Hepatocyte (in vitro differentiated cells): ENCODE data around the gene ZP1.

Experiments used
- CTCF ChIP-seq: fragments of 200-600 bp; sonication (generic); IDR thresholded peaks from 2 replicates; pipeline ENCODE4 v1.5.1; 2016; ENCODE audit warnings: antibody characterized with exemption, mild to moderate bottlenecking; ENCODE audit not compliant: poor library complexity
- EZH2 ChIP-seq: fragments of 200-600 bp; sonication (generic); IDR thresholded peaks from 2 replicates; pipeline ENCODE4 v1.6.1; 2016; ENCODE audit warnings: antibody characterized with exemption, mild to moderate bottlenecking, borderline replicate concordance
- EZH2phosphoT487 ChIP-seq: fragments of 200-600 bp; sonication (generic); IDR thresholded peaks from one replicate; pipeline ENCODE4 v1.6.1; 2018; ENCODE audit warnings: antibody characterized with exemption, mild to moderate bottlenecking, low read depth, moderate library complexity; ENCODE audit not compliant: unreplicated experiment, severe bottlenecking

GRCh38 chr11:60879104-60879503 is 11.8 kb downstream of the ZP1 start:
- TF ChIP-seq CTCF (no peak), EZH2phosphoT487 (no peak), EZH2 (no peak)
